ENCODE measurements around the gene ACOT11.

Gene ACOT11

DNA sequence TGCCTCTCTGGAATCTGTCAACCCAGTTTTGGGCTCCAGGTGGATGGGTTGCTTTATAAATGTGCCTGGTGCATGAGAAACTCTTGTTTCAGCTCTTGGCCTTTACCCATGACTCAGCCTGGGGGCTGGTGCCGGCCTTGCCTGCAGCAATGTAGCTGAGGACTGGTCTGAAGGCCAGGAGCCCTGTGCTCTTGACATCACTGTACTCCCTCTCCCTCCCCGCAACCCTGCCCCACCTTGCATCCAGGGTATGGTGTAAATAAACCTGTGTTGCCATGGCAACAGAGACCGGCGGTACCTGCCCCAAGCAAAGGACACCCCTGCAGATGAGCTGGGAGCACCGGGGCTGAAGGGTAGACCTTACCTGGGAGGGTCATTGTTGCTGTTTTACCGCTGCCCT, 62.0 kb downstream of the ACOT11 start:
- no peak for TF ChIP-seq SIN3A (IDR thresholded peaks at IDR 0.05; ENCODE audit: borderline replicate concordance, insufficient read depth, low read length)
- TF ChIP-seq FOXP2 (optimal IDR thresholded peaks at IDR 0.05; ENCODE audit: borderline replicate concordance, extremely low read depth, extremely low read length, insufficient read depth): no peak
- TF ChIP-seq POLR2AphosphoS5 (IDR thresholded peaks at IDR 0.05; ENCODE audit: low read depth, low read length): no peak
- TF ChIP-seq TAF1 (IDR thresholded peaks at IDR 0.05; ENCODE audit: borderline replicate concordance, insufficient read depth, low read length): no peak

DNA sequence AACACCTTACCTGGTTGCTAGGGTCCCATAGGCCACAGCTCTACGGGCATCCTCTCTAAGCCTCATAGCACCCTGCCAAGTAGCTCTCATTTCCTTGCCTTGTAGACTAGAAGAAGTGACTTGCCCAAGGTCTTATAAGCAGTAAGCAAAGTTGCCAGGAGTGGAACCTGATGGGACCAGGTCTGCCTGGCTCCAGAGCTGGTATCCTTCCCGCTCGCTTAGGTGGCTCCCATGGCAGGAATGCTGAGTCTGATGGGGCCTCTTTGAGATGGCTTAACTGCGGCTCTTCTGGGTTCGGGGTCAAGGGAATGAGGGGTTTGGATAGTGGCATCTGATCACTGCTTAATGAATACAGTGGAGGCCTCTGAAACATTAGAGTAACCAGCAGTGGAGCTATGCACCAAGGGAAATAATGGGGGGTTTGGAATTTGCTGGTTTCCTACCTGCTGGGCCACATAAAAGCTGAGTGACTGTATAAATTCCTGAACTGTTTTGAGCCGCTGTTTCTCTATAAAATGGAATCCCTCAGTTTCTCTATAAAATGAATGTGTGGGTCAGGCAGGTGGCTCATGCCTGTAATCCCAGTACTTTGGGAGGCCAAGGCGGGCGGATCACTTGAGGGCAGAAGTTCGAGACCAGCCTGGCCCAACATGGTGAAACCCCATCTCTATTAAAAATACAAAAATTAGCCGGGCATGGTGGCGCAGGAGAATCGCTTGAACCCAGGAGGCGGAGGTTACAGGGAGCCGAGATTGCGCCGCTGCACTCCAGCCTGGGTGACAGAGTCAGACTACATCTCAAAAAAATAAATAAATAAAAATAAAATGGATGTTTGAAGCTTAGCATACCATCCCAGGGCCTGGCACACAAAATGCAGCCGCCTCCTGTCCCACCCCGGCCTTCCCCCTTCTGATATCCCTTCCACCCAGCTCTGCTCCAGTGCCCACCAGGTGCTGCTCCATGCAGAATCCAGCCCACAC, 62.9 kb downstream of the ACOT11 start:
- TF ChIP-seq, protein P1, sequence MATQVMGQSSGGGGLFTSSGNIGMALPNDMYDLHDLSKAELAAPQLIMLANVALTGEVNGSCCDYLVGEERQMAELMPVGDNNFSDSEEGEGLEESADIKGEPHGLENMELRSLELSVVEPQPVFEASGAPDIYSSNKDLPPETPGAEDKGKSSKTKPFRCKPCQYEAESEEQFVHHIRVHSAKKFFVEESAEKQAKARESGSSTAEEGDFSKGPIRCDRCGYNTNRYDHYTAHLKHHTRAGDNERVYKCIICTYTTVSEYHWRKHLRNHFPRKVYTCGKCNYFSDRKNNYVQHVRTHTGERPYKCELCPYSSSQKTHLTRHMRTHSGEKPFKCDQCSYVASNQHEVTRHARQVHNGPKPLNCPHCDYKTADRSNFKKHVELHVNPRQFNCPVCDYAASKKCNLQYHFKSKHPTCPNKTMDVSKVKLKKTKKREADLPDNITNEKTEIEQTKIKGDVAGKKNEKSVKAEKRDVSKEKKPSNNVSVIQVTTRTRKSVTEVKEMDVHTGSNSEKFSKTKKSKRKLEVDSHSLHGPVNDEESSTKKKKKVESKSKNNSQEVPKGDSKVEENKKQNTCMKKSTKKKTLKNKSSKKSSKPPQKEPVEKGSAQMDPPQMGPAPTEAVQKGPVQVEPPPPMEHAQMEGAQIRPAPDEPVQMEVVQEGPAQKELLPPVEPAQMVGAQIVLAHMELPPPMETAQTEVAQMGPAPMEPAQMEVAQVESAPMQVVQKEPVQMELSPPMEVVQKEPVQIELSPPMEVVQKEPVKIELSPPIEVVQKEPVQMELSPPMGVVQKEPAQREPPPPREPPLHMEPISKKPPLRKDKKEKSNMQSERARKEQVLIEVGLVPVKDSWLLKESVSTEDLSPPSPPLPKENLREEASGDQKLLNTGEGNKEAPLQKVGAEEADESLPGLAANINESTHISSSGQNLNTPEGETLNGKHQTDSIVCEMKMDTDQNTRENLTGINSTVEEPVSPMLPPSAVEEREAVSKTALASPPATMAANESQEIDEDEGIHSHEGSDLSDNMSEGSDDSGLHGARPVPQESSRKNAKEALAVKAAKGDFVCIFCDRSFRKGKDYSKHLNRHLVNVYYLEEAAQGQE (IDR thresholded peaks at IDR 0.05; ENCODE audit: insufficient read depth in 1 of 2, low read depth in 2 of 2, low read length in 2 of 2): no peak
- no peak for TF ChIP-seq SIN3A (IDR thresholded peaks at IDR 0.05; ENCODE audit: borderline replicate concordance, insufficient read depth, low read length)
- TF ChIP-seq TAF1 (IDR thresholded peaks at IDR 0.05; ENCODE audit: borderline replicate concordance, insufficient read depth, low read length): no peak

DNA sequence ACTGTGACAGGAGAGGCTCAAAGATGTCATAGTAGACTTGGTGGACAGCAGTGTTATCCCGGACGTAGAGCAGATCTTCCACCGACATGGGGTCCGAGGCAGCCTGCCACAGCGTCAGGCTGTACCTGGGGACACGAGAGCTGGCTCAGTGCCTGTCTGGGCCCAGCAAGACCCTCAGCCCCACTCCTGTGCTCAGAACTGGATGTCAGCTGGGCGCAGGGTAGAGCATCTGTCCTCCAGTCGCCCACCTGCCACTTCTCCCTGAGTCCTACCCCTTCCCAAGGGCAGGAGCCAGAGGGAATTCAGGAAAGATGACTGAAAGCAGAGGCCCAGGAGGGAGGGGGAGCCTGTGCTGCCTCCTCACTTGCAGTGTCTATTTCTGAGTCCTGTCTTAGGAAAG, 63.6 kb downstream of the ACOT11 start:
- TF ChIP-seq TAF1 (IDR thresholded peaks at IDR 0.05; ENCODE audit: borderline replicate concordance, insufficient read depth, low read length): no peak
- TF ChIP-seq POLR2AphosphoS5 (IDR thresholded peaks at IDR 0.05; ENCODE audit: low read depth, low read length): no peak
- TF ChIP-seq SIN3A (IDR thresholded peaks at IDR 0.05; ENCODE audit: borderline replicate concordance, insufficient read depth, low read length): no peak
- TF ChIP-seq, protein P1 (IDR thresholded peaks at IDR 0.05; ENCODE audit: insufficient read depth in 1 of 2, low read depth in 2 of 2, low read length in 2 of 2): no peak
- TF ChIP-seq FOXP2 (optimal IDR thresholded peaks at IDR 0.05; ENCODE audit: borderline replicate concordance, extremely low read depth, extremely low read length, insufficient read depth): no peak

DNA sequence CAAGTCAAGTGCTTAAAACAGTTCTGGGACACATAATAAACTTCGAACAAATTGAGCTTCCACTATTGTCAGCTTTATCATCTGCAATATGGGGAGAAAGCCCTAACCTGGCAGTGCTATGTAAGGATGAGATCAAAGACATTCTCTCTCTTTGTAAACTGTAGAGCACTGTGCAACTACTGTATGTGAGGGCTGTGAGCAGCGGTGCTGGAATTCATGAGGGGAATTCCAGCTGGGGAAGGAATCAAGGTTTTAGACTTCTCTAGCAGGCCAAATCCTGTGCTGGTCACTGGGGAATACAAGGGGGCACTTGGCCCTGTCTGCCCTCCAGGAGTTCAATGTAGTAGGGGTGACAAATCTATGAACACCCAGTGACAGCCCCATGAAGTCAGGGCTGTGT, 66.0 kb downstream of the ACOT11 start:
- TF ChIP-seq, protein P1 (IDR thresholded peaks at IDR 0.05; ENCODE audit: insufficient read depth in 1 of 2, low read depth in 2 of 2, low read length in 2 of 2): no peak

DNA sequence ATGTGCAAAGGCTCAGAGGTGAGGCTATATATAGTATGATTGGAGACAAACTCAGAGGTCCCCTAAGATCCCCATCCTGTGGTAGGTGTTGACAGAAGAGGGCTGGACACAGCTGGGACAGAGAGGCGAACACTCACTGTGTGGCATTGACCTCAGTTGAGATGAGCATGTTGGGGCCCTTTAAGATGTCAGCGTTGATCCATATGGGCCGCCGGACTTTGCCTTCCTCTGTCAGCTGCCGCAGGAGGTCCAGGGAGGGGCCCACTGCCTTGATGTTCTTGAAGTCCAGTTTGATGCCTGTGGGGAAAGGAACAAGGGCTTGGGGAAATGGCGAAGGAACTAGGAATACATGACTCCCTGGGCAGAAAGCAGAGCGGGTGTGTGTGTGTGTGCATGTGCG, 66.5 kb downstream of the ACOT11 start:
- TF ChIP-seq FOXP2 (optimal IDR thresholded peaks at IDR 0.05; ENCODE audit: borderline replicate concordance, extremely low read depth, extremely low read length, insufficient read depth) (no peak), SIN3A (IDR thresholded peaks at IDR 0.05; ENCODE audit: borderline replicate concordance, insufficient read depth, low read length) (no peak), TAF1 (IDR thresholded peaks at IDR 0.05; ENCODE audit: borderline replicate concordance, insufficient read depth, low read length) (no peak)

DNA sequence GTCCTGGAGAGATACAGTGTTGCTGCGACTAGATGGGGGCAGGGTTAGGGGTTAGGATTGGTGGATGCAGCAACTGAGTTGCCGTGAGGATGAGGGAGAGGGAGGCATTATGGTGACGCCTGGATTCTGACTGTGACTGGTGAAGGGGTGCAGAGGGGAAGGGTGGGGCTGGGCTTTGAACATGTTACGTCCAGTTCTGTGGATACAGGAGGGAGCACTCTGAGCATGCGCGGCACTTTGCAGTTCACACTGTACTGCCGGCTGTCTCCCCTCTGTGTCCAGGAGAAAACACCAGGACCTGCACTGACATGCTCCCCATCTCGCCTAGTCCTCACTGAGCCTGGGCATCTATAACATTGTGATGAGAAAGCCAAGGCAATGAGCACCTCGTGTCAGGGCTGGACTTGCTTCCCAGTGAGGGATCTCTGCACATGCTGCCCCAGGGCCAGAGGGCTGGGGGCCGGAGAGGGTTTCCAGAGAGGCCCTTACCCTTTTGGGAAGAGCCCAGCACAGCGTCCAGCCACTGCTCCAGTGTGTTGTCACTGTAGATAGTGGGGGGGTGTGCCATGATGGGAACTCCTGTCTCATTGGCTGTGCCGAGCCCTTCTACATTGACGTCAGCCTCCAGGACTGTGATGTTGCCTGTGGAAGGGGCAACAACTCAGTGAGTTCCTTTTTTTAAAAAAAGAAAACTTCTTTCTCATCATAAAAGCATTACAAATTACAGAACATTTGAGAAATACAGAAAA, 67.7 kb downstream of the ACOT11 start:
- TF ChIP-seq FOXP2 (optimal IDR thresholded peaks at IDR 0.05; ENCODE audit: borderline replicate concordance, extremely low read depth, extremely low read length, insufficient read depth) (no peak), TAF1 (IDR thresholded peaks at IDR 0.05; ENCODE audit: borderline replicate concordance, insufficient read depth, low read length) (no peak), POLR2AphosphoS5 (IDR thresholded peaks at IDR 0.05; ENCODE audit: low read depth, low read length) (no peak), SIN3A (IDR thresholded peaks at IDR 0.05; ENCODE audit: borderline replicate concordance, insufficient read depth, low read length) (no peak)
- TF ChIP-seq, protein P1 (IDR thresholded peaks at IDR 0.05; ENCODE audit: insufficient read depth in 1 of 2, low read depth in 2 of 2, low read length in 2 of 2): no peak

Data from PFSK-1 (cell line).